ENCODE measurements around the gene IFI27L1.

IFI27L1 gene

DNA sequence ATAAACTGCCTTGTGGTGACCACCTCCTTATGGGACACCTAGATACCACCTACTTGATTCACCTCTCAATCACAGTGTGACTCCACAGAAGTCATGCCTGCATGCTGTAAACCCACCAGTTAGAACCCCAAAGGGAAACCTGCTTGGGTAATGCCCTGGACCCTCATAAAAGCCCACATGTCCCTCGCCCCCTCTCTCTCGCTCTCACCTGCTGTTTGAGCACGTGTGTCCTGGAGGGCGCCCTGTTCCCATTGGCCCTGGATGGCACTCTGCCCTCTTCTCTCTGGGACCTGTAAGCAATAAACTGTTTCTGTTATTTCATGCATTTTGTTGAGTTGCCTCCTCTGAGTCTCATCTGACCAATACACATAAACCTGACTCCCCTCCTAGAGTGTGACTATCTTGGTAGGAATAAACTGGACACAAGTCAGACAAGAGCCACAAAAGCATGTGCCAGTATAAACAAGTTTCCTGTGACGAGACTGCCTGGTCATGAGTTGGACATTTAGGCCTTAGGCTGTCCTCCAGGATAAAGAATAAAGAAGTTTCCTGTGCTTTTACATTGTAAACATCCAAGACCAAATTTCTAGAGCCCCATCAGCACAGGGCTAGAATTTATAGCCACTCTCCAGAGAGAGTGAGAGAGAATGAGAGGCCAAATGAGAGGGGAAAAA, 39.7 kb downstream of the IFI27L1 start:
- TF ChIP-seq, protein P1, sequence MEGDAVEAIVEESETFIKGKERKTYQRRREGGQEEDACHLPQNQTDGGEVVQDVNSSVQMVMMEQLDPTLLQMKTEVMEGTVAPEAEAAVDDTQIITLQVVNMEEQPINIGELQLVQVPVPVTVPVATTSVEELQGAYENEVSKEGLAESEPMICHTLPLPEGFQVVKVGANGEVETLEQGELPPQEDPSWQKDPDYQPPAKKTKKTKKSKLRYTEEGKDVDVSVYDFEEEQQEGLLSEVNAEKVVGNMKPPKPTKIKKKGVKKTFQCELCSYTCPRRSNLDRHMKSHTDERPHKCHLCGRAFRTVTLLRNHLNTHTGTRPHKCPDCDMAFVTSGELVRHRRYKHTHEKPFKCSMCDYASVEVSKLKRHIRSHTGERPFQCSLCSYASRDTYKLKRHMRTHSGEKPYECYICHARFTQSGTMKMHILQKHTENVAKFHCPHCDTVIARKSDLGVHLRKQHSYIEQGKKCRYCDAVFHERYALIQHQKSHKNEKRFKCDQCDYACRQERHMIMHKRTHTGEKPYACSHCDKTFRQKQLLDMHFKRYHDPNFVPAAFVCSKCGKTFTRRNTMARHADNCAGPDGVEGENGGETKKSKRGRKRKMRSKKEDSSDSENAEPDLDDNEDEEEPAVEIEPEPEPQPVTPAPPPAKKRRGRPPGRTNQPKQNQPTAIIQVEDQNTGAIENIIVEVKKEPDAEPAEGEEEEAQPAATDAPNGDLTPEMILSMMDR (IDR thresholded peaks at IDR 0.05; ENCODE audit: insufficient read depth, low read length, missing control alignments): no peak
- peak; percentile 76 for DNase-seq (ENCODE audit: low read depth, low spot score)
- no peak overlapping the region for H3K4me3 ChIP-seq (ENCODE audit: low read depth, low read length)
- CTCF ChIA-PET: interaction anchor here (1.0 to 1.9 kb wide), 5 partner anchors 10 to 16 kb away, joined by 3 to 12 read pairs (median 5); no protein-coding TSS in a partner anchor
- POLR2A ChIA-PET: no interaction called here

DNA sequence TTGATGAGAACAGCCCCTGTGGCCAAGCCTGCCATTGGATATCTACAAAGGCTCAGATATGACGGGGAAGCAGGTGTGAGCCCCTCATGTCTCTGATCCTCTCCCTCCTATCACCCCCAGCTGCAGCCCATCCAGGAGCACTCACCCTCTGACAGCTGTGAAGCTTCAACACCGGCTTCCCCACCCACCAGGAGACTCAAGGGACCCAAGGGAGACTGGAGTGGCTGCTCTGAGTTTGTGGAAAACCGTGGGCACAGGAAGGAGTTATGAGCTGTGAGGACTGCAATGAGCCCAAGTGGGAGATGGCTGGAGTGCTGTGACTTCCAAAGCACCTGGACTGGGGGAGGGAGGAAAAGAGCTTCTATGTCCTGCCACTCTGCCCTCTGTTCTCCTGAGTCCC, 40.4 kb downstream of the IFI27L1 start:
- TF ChIP-seq, protein P1 (IDR thresholded peaks at IDR 0.05; ENCODE audit: insufficient read depth, low read length, missing control alignments): no peak
- no peak overlapping the region for H3K4me3 ChIP-seq (ENCODE audit: low read depth, low read length)
- ChIA-PET CTCF (interaction anchor here (1.1 to 1.9 kb wide), 4 partner anchors 9 to 85 kb away, joined by 3 to 12 read pairs (median 4); no protein-coding TSS in a partner anchor), POLR2A (no interaction called here)
- no peak for DNase-seq (ENCODE audit: low read depth, low spot score)

DNA sequence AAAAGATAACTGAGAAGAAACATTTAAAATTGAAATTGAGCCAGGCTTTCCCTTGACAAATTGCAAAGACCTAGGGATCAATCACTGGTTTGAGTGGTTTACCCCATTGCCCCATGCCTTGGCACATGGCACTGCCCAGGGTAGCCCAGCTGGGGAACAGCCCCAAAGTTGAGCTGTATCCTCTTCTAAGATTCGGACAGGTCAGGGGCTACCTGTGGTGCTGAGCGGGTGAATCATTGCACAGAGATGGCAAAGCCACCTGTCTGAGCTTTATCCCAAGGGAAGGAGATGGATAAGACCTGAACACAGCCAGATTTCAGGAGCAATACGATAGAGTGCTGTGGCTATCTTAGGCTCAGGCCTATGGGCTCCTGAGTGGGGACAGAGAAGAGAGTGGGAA, 41.3 kb downstream of the IFI27L1 start:
- no peak overlapping the region for H3K4me3 ChIP-seq (ENCODE audit: low read depth, low read length)
- CTCF ChIA-PET: interaction anchor here (1.1 to 1.9 kb wide), 2 partner anchors 10 to 86 kb away, joined by 4 to 12 read pairs; no protein-coding TSS in a partner anchor
- no peak for DNase-seq (ENCODE audit: low read depth, low spot score)
- POLR2A ChIA-PET: no interaction called here
- TF ChIP-seq, protein P1 (IDR thresholded peaks at IDR 0.05; ENCODE audit: insufficient read depth, low read length, missing control alignments): no peak

DNA sequence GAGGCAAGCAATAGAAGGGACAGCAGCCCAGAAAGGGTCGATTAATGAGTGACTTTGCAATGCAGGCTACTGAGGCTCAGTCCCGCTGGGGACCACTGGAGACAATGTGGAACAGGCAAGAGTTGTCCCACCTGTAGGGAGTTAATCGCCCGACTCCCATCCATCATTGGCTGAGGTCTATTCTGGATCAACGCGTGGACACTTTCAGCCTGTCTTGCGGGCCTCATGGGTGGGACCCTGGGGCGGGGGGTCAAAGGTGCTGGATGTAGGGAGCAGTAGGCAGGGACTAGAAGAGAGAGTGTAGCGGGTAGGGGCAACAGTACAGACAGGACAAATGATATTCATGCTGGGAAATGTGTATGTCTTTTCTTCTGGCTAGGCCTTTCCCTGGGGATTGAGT, 42.2 kb downstream of the IFI27L1 start:
- POLR2A ChIA-PET: no interaction called here
- DNase-seq (ENCODE audit: low read depth, low spot score): no peak
- CTCF ChIA-PET: interaction anchor here (1.2 to 2.7 kb wide), 4 partner anchors 13 to 87 kb away, joined by 3 to 14 read pairs (median 4); no protein-coding TSS in a partner anchor
- TF ChIP-seq, protein P1 (IDR thresholded peaks at IDR 0.05; ENCODE audit: insufficient read depth, low read length, missing control alignments): no peak
- no peak overlapping the region for H3K4me3 ChIP-seq (ENCODE audit: low read depth, low read length)

DNA sequence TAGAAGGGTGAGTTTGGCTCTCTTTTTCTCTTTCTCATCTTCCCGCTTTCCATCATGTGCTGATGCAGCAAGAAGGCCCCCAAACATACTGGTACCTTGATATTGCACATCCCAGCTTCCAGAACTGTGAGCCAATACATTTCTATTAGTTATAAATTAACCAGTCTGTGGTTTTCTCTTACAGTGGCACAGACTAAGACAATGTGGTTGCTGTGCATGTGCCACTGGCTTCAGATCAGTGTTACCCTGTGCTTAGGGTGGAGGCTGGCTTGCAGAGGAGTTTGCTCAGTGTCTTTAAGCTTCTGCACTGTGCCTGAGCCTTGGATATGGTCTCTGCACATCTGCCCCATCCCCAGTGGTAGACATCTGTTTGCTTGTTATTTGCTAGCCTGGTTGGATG, 42.8 kb downstream of the IFI27L1 start:
- no peak overlapping the region for H3K4me3 ChIP-seq (ENCODE audit: low read depth, low read length)
- no peak for DNase-seq (ENCODE audit: low read depth, low spot score)
- ChIA-PET POLR2A (interaction anchor here (1.3 kb wide), 1 partner anchor 43 kb away, joined by 3 read pairs; the partner anchor contains the start of genes DDX24 and IFI27L1), CTCF (interaction anchor here (1.2 to 2.7 kb wide), 4 partner anchors 13 to 87 kb away, joined by 3 to 14 read pairs (median 4); no protein-coding TSS in a partner anchor)
- TF ChIP-seq, protein P1 (IDR thresholded peaks at IDR 0.05; ENCODE audit: insufficient read depth, low read length, missing control alignments): no peak

DNA sequence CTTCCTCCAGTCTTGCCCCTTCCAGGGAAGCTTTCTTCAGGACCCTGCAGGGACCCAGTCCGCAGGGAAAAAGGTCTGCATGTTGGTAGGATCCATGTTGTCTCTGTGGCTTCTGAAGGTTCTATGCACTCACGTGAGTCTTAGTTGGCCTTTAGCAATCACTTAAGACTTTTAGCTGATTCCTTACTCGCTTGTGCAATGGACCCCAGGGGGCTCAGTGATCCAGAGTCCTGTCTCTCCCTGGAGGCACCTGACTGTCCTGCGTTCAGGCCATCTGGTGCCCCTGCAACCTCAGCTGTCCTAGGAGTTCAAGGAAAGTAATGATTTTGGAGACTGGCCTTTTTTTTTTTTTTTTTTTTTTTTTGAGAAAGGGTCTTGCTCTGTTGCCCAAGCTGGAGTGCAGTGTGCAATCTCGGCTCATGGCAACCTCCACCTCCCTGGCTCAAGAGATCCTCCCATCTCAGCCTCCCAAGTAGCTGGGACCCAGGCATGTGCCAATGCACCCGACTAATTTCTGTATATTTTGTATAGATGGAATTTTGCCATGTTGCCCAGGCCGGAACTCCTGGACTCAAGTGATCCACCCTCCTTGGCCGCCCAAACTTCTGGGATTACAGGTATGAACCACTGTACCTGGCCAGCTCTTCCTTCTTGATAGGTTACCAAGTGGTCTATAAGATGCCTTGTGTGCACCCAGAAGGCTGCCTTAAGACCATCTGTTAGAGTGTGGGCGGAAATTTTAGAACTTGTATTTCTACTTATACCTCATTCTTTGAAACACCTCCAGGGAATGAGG, 43.7 kb downstream of the IFI27L1 start:
- CTCF ChIA-PET: interaction anchor here (0.7 to 2.7 kb wide), 7 partner anchors 9 to 185 kb away, joined by 3 to 14 read pairs (median 4); no protein-coding TSS in a partner anchor
- H3K4me3 ChIP-seq (ENCODE audit: low read depth, low read length): no peak overlapping the region
- no peak for DNase-seq (ENCODE audit: low read depth, low spot score)
- TF ChIP-seq, protein P1 (IDR thresholded peaks at IDR 0.05; ENCODE audit: insufficient read depth, low read length, missing control alignments): no peak
- POLR2A ChIA-PET: interaction anchor here (1.3 kb wide), 1 partner anchor 44 kb away, joined by 3 read pairs; the partner anchor contains the start of genes DDX24 and IFI27L1

Measured in AG04449 (cell line).